HepG2 (cell line): ENCODE data around the gene CSTPP1. TPM values are rescaled to one million over a fixed set of nuclear protein-coding genes. Genes with fewer than 3 reads are reported as not detected.

Experiments
- FOXM1 ChIP-seq: sonication (generic); formaldehyde crosslinking; IDR thresholded peaks from 2 replicates; pipeline ENCODE4 v1.5.0; 2020; ENCODE audit warnings: missing genetic modification reagents
- HOXA7 ChIP-seq: sonication (generic); formaldehyde crosslinking; IDR thresholded peaks from 2 replicates; pipeline ENCODE4 v1.8.1; 2022; ENCODE audit warnings: mild to moderate bottlenecking, missing genetic modification reagents, moderate library complexity
- KAT2B ChIP-seq: fragments of 150-350 bp; IDR thresholded peaks from 2 replicates; pipeline ENCODE4 v1.6.1; 2014; ENCODE audit warnings: low read depth, low read length, borderline replicate concordance
- MED1 ChIP-seq: sonication (generic); formaldehyde crosslinking; IDR thresholded peaks from 2 replicates; pipeline ENCODE4 v1.4.0; 2020; ENCODE audit warnings: missing genetic modification reagents
- MED8 ChIP-seq: sonication (generic); formaldehyde crosslinking; IDR thresholded peaks from 2 replicates; pipeline ENCODE4 v1.8.1; 2023; ENCODE audit warnings: mild to moderate bottlenecking, missing genetic modification reagents; ENCODE audit not compliant: insufficient replicate concordance
- SAP130 ChIP-seq: IDR thresholded peaks from 2 replicates; pipeline ENCODE4 v1.6.1; 2016; ENCODE audit warnings: low read depth
- SRSF4 ChIP-seq: fragments of 200-400 bp; formaldehyde crosslinking; IDR thresholded peaks from one replicate; pipeline ENCODE4 v1.6.1; 2018; ENCODE audit warnings: mild to moderate bottlenecking, low read depth, low read length, moderate library complexity; ENCODE audit not compliant: poor library complexity, severe bottlenecking
- ZNF24 ChIP-seq: fragments of 450-650 bp; IDR thresholded peaks from 2 replicates; pipeline ENCODE4 v1.6.1; 2017; ENCODE audit warnings: antibody characterized with exemption, mild to moderate bottlenecking
- ZNF562 ChIP-seq: sonication (generic); formaldehyde crosslinking; IDR thresholded peaks from 2 replicates; pipeline ENCODE4 v1.8.0; 2022; ENCODE audit warnings: missing genetic modification reagents, borderline replicate concordance
- ZNF644 ChIP-seq: IDR thresholded peaks from 2 replicates; pipeline ENCODE4 v1.6.1; 2016; ENCODE audit warnings: low read depth
- ZNF709 ChIP-seq: sonication (generic); formaldehyde crosslinking; IDR thresholded peaks from 2 replicates; pipeline ENCODE4 v1.5.0; 2020; ENCODE audit warnings: mild to moderate bottlenecking, missing genetic modification reagents
- ZSCAN25 ChIP-seq: sonication (generic); formaldehyde crosslinking; IDR thresholded peaks from 2 replicates; pipeline ENCODE4 v1.8.0; 2022; ENCODE audit warnings: mild to moderate bottlenecking, missing genetic modification reagents
- polyA plus RNA-seq, 8 experiments: library from polyadenylated mRNA; depleted of rRNA in 3 of 8; stranded (reverse) in 7 of 8; unstranded in 1 of 8; fragments of >200 nt; fragmentation: Illumina TruSeq in 4 of 8; extraction: Trizol in 4 of 8; gene quantifications; 2 replicates each; pipeline versions ENCODE4 v1.2.1 to v1.2.3, GENCODE V29; 2011 to 2016; ENCODE audit warnings: low read depth in 4 of 8, missing spikeins in 1 of 8, mixed read lengths in 1 of 8; ENCODE audit not compliant: insufficient read depth in 1 of 8
- total RNA-seq, 5 experiments: library from RNA; depleted of rRNA; stranded (reverse); fragments of >200 nt; fragmentation: Illumina TruSeq; extraction: Trizol; gene quantifications; 2 replicates each; pipeline ENCODE4 v1.2.3, GENCODE V29; 2016; ENCODE audit warnings: low read depth in 1 of 5
- TF ChIP-seq, protein P1 (sequence below): sonication (generic); formaldehyde crosslinking; IDR thresholded peaks from 2 replicates; pipeline ENCODE4 v1.4.0; 2020; ENCODE audit warnings: mild to moderate bottlenecking, missing genetic modification reagents, borderline replicate concordance
- TF ChIP-seq, protein P2 (sequence below): sonication (generic); formaldehyde crosslinking; IDR thresholded peaks from 2 replicates; pipeline ENCODE4 v1.4.0; 2020; ENCODE audit warnings: missing genetic modification reagents
- TF ChIP-seq, protein P3 (sequence below): sonication (generic); formaldehyde crosslinking; IDR thresholded peaks from 2 replicates; pipeline ENCODE4 v1.5.0; 2020; ENCODE audit warnings: mild to moderate bottlenecking, missing genetic modification reagents, moderate library complexity
- TF ChIP-seq, protein P4 (sequence below): sonication (generic); formaldehyde crosslinking; IDR thresholded peaks from 2 replicates; pipeline ENCODE4 v1.5.1; 2020; ENCODE audit warnings: missing genetic modification reagents, mild to moderate bottlenecking, borderline replicate concordance

Gene CSTPP1
- total and polyA plus RNA-seq, 2 of the 13 experiments (the other 11 are each of a cell fraction or from before 2014, with no cell fraction given): 12.3 to 14.6 TPM

DNA sequence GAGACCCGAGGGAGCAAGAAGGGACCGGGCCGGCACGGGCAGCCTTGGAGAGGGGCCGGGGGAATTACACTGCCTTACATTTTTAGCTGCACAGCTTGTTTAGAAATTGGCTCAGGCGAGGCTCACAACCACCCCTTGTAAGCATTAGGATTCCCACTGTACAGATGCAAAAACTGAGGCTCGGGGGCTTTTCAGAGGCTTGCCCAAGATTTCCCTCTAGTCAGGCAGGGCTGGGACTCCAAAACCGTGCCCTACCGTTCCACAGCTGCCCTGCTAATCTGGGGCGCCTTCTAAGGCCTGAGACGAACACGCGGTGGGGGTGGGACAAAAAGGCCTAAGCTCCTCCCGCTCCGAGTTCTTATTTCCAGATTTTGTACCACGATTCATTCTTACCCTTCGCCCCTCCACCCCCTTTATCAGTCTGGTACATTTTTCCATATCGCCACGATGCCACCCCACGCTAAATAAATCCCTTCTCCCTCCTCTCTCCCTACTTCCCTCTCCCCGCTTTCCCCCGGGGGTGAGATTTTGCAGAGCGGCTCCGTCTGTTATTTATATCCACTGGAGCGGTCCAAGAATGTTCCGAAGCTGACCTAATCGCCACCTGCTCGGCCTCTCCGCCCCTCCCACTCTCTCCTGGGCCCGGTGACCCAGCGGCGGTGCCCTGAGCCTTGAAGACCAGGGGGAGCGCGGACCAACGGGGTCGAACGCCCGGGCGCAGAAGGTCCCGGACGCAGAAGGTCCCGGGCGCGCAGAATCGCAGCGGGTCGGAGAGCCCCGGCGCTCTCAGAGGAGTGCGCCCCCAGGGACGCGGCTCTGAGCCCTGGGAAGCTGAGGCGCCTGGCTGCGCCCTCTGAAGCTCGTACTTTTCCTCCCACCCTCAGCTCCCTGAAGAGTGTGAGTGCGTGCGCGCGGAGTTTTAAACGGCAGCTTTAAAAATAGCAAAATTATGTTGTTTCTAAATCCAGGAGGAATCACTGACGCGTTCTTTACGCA, 250.4 kb downstream of the CSTPP1 start (continued):
- TF ChIP-seq, protein P1, sequence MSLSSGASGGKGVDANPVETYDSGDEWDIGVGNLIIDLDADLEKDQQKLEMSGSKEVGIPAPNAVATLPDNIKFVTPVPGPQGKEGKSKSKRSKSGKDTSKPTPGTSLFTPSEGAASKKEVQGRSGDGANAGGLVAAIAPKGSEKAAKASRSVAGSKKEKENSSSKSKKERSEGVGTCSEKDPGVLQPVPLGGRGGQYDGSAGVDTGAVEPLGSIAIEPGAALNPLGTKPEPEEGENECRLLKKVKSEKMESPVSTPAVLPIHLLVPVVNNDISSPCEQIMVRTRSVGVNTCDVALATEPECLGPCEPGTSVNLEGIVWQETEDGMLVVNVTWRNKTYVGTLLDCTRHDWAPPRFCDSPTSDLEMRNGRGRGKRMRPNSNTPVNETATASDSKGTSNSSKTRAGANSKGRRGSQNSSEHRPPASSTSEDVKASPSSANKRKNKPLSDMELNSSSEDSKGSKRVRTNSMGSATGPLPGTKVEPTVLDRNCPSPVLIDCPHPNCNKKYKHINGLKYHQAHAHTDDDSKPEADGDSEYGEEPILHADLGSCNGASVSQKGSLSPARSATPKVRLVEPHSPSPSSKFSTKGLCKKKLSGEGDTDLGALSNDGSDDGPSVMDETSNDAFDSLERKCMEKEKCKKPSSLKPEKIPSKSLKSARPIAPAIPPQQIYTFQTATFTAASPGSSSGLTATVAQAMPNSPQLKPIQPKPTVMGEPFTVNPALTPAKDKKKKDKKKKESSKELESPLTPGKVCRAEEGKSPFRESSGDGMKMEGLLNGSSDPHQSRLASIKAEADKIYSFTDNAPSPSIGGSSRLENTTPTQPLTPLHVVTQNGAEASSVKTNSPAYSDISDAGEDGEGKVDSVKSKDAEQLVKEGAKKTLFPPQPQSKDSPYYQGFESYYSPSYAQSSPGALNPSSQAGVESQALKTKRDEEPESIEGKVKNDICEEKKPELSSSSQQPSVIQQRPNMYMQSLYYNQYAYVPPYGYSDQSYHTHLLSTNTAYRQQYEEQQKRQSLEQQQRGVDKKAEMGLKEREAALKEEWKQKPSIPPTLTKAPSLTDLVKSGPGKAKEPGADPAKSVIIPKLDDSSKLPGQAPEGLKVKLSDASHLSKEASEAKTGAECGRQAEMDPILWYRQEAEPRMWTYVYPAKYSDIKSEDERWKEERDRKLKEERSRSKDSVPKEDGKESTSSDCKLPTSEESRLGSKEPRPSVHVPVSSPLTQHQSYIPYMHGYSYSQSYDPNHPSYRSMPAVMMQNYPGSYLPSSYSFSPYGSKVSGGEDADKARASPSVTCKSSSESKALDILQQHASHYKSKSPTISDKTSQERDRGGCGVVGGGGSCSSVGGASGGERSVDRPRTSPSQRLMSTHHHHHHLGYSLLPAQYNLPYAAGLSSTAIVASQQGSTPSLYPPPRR (CRISPR knock-in tag): no peak
- TF ChIP-seq, protein P2, sequence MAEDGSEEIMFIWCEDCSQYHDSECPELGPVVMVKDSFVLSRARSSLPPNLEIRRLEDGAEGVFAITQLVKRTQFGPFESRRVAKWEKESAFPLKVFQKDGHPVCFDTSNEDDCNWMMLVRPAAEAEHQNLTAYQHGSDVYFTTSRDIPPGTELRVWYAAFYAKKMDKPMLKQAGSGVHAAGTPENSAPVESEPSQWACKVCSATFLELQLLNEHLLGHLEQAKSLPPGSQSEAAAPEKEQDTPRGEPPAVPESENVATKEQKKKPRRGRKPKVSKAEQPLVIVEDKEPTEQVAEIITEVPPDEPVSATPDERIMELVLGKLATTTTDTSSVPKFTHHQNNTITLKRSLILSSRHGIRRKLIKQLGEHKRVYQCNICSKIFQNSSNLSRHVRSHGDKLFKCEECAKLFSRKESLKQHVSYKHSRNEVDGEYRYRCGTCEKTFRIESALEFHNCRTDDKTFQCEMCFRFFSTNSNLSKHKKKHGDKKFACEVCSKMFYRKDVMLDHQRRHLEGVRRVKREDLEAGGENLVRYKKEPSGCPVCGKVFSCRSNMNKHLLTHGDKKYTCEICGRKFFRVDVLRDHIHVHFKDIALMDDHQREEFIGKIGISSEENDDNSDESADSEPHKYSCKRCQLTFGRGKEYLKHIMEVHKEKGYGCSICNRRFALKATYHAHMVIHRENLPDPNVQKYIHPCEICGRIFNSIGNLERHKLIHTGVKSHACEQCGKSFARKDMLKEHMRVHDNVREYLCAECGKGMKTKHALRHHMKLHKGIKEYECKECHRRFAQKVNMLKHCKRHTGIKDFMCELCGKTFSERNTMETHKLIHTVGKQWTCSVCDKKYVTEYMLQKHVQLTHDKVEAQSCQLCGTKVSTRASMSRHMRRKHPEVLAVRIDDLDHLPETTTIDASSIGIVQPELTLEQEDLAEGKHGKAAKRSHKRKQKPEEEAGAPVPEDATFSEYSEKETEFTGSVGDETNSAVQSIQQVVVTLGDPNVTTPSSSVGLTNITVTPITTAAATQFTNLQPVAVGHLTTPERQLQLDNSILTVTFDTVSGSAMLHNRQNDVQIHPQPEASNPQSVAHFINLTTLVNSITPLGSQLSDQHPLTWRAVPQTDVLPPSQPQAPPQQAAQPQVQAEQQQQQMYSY (CRISPR knock-in tag): no peak
- TF ChIP-seq MED8 (CRISPR knock-in tag) (no peak), HOXA7 (CRISPR knock-in tag) (no peak), ZSCAN25 (CRISPR knock-in tag) (no peak), ZNF24 (no peak), ZNF709 (CRISPR knock-in tag) (no peak), ZNF644 (CRISPR knock-in tag) (no peak), FOXM1 (CRISPR knock-in tag) (0 out of 2 replicates have a peak, but pooled peaks have one; percentile 5), KAT2B (no peak), ZNF562 (no peak), MED1 (0 out of 2 replicates have a peak, but pooled peaks have one; percentile 17), SAP130 (CRISPR knock-in tag) (peak; percentile 43), SRSF4 (no peak)
- TF ChIP-seq, protein P3, sequence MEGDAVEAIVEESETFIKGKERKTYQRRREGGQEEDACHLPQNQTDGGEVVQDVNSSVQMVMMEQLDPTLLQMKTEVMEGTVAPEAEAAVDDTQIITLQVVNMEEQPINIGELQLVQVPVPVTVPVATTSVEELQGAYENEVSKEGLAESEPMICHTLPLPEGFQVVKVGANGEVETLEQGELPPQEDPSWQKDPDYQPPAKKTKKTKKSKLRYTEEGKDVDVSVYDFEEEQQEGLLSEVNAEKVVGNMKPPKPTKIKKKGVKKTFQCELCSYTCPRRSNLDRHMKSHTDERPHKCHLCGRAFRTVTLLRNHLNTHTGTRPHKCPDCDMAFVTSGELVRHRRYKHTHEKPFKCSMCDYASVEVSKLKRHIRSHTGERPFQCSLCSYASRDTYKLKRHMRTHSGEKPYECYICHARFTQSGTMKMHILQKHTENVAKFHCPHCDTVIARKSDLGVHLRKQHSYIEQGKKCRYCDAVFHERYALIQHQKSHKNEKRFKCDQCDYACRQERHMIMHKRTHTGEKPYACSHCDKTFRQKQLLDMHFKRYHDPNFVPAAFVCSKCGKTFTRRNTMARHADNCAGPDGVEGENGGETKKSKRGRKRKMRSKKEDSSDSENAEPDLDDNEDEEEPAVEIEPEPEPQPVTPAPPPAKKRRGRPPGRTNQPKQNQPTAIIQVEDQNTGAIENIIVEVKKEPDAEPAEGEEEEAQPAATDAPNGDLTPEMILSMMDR: peak; percentile 61
- TF ChIP-seq, protein P4, sequence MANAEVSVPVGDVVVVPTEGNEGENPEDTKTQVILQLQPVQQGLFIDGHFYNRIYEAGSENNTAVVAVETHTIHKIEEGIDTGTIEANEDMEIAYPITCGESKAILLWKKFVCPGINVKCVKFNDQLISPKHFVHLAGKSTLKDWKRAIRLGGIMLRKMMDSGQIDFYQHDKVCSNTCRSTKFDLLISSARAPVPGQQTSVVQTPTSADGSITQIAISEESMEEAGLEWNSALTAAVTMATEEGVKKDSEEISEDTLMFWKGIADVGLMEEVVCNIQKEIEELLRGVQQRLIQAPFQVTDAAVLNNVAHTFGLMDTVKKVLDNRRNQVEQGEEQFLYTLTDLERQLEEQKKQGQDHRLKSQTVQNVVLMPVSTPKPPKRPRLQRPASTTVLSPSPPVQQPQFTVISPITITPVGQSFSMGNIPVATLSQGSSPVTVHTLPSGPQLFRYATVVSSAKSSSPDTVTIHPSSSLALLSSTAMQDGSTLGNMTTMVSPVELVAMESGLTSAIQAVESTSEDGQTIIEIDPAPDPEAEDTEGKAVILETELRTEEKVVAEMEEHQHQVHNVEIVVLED: no peak
